ENCODE measurements around the gene HSD17B12.
"Not testable (repeated sequence)": the region's sequence is repeated elsewhere in the genome, so short reads cannot be mapped to it uniquely, and the experiment has no call there.

Gene HSD17B12

DNA sequence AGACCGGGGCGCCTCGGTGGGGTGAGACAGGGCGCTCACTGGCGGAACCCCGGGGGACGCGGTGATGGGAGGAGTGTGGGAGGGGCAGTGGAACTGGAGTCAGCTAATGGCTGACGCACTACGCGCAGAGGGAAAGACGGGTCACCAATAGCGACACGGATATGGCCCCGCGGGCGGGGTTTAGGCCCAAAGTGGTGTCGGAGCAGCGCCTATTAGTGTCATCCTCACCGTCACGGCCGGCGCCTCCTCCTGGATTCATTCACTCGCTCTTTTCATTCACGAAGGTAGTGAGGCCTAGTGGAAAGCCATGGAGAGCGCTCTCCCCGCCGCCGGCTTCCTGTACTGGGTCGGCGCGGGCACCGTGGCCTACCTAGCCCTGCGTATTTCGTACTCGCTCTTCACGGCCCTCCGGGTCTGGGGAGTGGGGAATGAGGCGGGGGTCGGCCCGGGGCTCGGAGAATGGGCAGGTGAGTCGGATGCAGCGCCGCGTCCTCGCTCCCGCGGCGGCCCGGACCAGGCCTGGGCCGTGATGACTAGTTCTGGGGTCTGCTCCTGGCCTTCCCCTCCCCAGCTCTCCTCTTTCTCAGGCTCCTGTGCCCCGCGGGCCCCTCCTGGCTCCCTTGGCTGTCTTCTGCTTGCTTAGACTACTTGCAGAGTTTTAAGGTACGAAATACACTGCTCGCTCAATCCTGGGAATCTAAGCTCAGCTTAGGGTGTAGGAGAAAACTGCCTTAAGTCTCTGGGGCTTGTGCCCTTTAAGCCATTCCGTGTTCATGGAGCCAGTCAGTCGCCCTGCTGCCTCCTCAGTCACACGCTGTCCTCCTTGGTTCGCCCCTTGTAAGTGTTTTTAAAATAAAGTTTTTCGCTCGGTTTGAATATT, at the start of gene HSD17B12:
HSD17B12 (plus strand) TSS at position 218 of the 880 bp plus-strand sequence; CDS start at position 308, 90 bp downstream.
- DNase-seq, result peak; percentile 99

DNA sequence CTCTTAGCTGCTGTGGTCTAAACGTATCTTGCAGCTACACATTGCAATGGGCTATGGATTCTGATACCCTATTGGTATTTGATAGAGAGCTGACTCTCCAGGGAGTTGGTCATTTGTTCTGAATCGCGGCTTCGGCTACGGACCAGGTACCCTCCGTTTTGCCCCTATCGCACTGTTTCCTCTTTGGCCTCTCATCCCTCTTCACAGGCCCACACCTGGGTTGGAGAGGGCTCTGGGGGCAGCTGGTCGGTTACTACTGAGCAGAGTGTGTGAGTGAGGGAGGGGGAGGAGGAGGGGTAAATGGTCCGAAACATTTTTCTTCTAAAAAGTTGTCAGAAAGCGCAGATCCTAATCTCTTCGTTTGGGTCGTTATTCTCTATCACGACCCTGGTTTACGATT, 48.8 kb upstream of the HSD17B12 start:
- no peak for DNase-seq

DNA sequence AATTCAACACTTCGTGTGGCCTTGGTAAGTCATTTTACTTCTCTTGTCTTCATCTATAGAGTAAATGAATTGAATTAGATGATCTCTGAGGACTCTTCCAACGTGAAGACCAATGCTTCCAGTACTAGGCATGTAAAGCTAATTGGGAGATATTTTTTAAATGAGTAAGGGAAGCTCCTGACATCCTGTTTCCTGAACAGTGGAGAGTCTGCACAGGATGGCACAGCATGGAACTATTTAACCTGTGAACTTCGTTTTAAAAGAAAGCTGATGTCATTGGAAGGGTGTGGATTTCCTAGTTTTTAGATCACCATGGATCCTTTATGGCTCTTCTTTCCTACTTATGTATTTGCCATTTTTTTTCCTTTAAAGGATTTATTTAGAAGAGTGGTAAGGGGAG, 48.4 kb upstream of the HSD17B12 start:
- no peak for DNase-seq

GRCh38 chr11:43638717-43639116, 41.8 kb upstream of the HSD17B12 start:
- DNase-seq, result no peak

DNA sequence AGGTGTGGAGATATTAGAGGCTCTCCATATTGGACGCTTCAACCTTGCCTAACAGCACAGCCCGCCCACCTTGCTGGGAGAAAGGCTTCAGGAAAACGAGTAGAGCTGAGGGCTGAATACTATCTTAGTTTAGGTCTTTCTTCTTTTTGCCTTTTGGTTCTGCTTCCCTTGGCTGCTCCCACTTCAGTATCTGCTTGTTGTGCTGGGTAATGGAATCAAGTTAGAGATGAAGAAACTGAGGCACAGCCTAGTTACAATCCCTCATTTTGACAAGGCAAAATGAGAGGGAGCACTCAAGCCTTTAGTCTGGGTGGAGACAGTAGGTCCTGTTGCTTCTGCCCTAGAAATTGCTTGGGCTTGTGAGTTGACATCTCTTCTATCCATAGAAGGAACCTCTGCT, 41.3 kb upstream of the HSD17B12 start:
- no peak for DNase-seq

- DNase-seq, result no peak
Observed at GRCh38 chr11:43639920-43640319, 40.6 kb upstream of the HSD17B12 start.

- peak; percentile 85 for DNase-seq
Observed at GRCh38 chr11:43643898-43644620, 36.5 kb upstream of the HSD17B12 start.

DNA sequence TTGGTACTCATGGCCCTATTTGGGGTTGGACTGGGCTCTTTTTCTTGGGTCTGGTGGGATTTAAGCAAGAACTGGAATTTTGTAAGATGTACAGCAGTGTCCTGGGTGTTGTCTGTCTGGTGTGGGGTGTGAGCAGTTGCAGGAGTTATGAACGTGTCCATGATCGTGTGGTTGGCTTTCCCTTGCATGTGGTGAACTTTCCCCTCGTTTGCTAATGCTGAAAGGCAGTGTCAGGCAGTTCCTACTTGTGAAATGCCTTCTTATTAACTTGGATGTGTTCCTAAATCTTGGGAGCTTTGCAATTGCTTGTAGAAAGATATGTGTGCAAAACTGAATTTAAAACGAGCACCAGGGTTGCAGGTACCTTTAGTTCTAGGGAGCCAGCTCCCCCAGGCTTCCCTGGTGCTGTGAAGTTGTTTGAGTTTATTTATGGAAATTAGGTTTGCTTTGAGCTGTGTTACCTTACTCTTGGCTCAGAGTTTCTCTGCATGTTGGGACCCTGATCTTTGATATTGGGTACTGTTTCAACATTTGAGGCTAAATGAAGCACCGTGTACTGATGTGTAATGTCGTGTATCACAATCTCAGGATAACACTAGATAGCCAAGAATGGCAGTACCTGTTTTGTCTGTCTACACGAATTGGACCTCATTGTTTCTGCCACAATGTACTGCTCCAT, 35.8 kb upstream of the HSD17B12 start:
- no peak for DNase-seq

- no peak for DNase-seq
Observed at GRCh38 chr11:43646767-43647166, 33.8 kb upstream of the HSD17B12 start.

DNA sequence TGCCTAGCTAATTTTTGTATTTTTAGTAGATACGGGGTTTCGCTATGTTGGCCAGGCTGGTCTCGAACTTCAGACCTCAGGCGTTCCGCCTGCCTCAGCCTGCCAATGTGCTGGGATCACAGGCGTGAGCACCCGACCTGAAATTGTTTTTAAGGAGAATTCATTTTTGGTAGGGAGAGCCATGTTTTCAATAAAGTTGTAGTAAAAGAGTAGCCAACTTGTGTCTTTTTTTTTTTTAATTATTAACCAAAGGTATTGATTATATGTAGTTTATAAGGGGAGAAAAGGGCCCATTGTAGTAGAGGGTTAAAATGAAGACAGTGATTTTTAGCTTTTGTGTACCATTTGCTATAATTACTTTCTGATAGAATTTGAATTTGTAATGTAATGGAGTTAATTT, 31.6 kb upstream of the HSD17B12 start:
- no peak for DNase-seq

- DNase-seq, result no peak
Observed at GRCh38 chr11:43649501-43649900, 31.0 kb upstream of the HSD17B12 start.

DNA sequence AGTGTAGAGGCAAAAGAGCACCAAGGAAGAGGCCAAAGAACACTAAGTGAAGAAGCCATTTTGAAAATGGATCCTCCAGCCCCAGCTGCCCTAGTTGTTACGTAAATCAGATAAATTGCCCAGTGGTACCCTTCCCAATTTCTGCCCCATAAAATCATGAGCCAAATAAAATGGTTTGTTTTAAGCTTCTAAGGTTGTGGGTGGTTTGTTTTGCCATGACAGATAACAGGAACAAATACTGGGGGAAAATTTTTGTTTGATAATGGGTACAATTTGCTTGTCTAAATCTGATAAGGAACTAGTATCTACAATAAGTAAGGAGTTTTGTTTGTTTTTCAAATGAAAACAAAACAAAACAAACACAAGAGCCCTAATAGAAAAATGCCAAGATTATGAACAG, 30.6 kb upstream of the HSD17B12 start:
- no peak for DNase-seq

DNA sequence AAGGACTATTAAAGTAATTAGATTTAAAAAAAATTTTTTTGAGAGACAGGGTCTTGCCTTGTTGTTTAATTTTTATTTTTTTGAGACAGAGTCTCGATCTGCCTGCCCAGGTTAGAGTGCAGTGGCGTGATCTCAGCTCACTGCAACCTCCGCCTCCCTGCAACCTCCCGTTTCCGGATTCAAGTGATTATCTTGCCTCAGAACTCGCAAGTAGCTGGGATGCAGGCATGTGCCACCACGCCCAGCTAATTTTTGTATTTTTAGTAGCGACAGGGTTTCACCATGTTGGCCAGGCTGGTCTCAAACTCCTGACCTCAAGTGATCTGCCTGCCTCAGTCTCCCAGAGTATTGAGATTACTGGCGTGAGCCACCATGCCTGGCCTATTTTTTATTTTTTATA, 17.5 kb upstream of the HSD17B12 start:
- DNase-seq, result not testable (repeated sequence)

DNA sequence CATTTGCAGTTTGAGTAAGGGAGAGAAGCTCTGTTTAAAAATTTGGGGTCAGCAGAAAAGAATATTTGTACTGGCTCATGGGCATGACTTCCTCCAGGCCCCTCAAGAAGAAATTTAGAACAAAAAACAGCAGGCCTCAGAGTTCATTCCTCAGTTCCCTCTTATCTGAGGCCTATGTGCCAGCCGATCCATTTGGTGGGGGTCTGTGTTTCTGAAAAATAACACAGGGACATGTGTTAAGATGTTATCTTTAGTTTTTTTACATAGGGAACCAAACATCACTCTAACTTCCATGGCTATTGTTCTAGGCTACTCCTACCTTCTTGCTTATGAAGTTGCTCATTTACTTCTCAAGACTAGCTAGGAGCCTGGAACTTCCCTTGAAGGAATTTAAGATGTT, 16.2 kb upstream of the HSD17B12 start:
- DNase-seq, result no peak

- not testable (repeated sequence) for DNase-seq
Observed at GRCh38 chr11:43671284-43671683, 9.3 kb upstream of the HSD17B12 start.

GRCh38 chr11:43674560-43674959, 6.0 kb upstream of the HSD17B12 start:
- DNase-seq, result no peak

- no peak for DNase-seq
Observed at GRCh38 chr11:43676933-43677332, 3.6 kb upstream of the HSD17B12 start.

GRCh38 chr11:43681401-43681942, 934 bp downstream of the HSD17B12 start:
- DNase-seq, result no peak

DNA sequence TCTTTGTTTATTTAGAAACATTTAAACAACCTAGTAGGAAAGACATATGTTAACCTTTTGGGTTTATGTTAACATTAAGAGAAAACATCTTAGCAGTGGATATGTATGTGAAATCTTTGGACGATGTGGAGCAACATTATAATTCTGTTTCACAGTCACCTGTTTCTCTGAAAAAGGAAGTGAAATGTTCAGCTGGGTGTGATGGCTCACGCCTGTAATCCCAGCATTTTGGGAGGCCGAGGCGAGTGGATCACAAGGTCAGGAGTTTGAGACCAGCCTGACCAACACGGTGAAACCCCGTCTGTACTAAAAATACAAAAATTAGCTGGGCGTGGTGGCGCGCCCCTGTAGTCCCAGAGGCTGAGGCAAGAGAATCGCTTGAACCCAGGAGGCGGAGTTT, 1.5 kb downstream of the HSD17B12 start:
- not testable (repeated sequence) for DNase-seq

DNA sequence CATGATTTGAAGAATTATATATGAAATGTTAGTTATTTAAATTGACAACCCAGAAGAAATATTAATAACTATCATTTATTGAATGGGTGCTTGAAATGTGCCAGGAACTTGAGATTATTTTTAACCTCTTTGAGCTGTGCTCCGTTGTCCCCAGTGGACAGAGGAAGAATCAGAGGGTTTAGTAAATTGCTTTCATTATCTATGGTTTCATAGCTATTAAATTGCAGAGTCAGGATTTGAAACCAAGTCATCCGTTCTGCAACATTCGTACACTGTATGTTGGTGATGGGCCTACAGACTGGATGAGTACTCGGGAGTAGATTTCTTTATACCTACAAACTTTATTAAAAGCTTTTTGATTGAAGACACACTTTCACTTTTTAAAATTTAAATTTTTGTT, 4.9 kb downstream of the HSD17B12 start:
- no peak for DNase-seq

GRCh38 chr11:43686207-43686606, 5.7 kb downstream of the HSD17B12 start:
- DNase-seq, result no peak

DNA sequence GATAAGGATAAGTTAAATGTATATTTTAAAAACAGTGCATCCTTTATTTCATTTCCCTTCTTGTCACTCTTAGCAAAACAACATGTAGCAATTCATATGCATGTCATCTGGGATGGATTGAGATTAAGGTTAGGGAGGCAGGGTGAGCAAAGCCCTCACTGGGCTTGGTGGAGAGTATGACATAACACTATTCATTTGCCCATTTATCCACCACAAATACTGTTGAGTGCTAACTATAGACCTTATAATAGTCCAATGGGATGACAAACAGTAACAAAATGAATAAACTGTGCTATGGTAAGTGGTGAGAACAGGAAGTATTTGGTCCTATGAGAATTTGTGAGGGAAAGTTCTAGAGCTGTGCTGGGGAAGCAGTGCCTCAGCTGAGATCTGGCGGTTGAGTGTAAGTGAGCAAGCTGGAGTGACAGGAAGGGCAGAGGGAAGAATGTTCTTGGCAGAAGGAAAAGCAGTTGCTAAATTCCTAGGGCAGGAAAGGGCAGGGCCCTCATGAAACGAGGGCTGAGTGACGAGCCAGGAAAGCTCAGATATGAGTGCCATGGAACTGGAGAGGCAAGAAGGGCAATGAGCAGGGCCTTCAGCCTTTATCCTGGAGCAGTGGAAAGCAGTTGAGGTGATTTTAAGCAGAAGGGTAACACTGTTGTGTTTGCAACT, 6.7 kb downstream of the HSD17B12 start:
- DNase-seq, result no peak

GRCh38 chr11:43688394-43688793, 7.9 kb downstream of the HSD17B12 start:
- DNase-seq, result no peak

Data from CD4-positive, alpha-beta T cell treated with Interleukin-6 for 4 hours (primary cell).